NT2/D1 (cell line): Measurements from ENCODE around the gene FZD8.

Experiments used
- SUZ12 ChIP-seq: IDR thresholded peaks from 2 replicates; pipeline ENCODE4 v1.6.1; 2011; ENCODE audit not compliant: insufficient read length, insufficient read depth; ENCODE audit errors: extremely low read depth
- YY1 ChIP-seq: IDR thresholded peaks from 2 replicates; pipeline ENCODE4 v1.6.1; 2011; ENCODE audit not compliant: insufficient read length, insufficient read depth
- ZNF274 ChIP-seq: IDR thresholded peaks from 2 replicates; pipeline ENCODE4 v1.6.1; 2011; ENCODE audit warnings: mild to moderate bottlenecking, low read depth, low read length

- TF ChIP-seq SUZ12 (no peak), ZNF274 (no peak), YY1 (no peak)
Observed at GRCh38 chr10:35632027-35632426, 10.1 kb downstream of the FZD8 start.
